K562 (cell line): Measurements from ENCODE around the gene UQCRH. TPM values are rescaled to one million over a fixed set of nuclear protein-coding genes. Genes with fewer than 3 reads are reported as not detected.

Experiments used
- ATAC-seq: fragments of 200-7000 bp; cut with Tn5 transposase; 3 replicates; pipeline ENCODE4 v1.9.1; 2020; ENCODE audit warnings: moderate library complexity
- BruUV-seq: library from RNA; stranded (reverse); fragments of 400-500 nt; replicated peaks from 2 replicates; lab custom pipeline; 2021; lab: Mats Ljungman, UMichigan
- CTCF ChIA-PET: fragments of 300-600 bp; formaldehyde crosslinking; extraction: SDS; loops from one replicate; lab custom pipeline; 2021; ENCODE audit warnings: low intra/inter-chr PET ratio; lab: Yijun Ruan, JAX
- POLR2A ChIA-PET: fragments of 300-600, 350-650 bp; sonication (Branson Sonifier 250); formaldehyde crosslinking; extraction: SDS; loops from one replicate; lab custom pipeline; 2021; ENCODE audit warnings: antibody characterized with exemption, inconsistent platforms; lab: Yijun Ruan, JAX
- DNase-seq, 4 experiments: peaks; one replicate each; pipeline versions ENCODE4 v3.0.0 to v3.0.0-alpha.2; 2011 to 2018; ENCODE audit warnings: low spot score in 3 of 4, mixed read lengths in 3 of 4; ENCODE audit errors: extremely low read depth in 1 of 4
- FAIRE-seq: peaks from 2 replicates; lab custom pipeline; 2011; peaks lifted over from hg19 to GRCh38; lab: Jason Lieb, UNC
- H2AFZ ChIP-seq: 2 replicates; pipeline ENCODE4 v1.6.0; 2011; ENCODE audit warnings: low read depth, low read length, control low read depth, inconsistent platforms
- H3K27ac ChIP-seq: fragments of 200-600 bp; 3 replicates; pipeline ENCODE4 v1.8.0; 2011; ENCODE audit warnings: low read depth, mild to moderate bottlenecking, control low read depth, inconsistent platforms, low read length, moderate library complexity, mixed read lengths; ENCODE audit errors: extremely low read depth
- H3K27me3 ChIP-seq, 2 experiments: fragments of 300-600 bp in 1 of 2; 2 replicates in 1 of 2; 3 replicates in 1 of 2; pipeline versions ENCODE4 v1.6.0 to v1.8.0; 2011; ENCODE audit warnings: inconsistent platforms in 2 of 2, low read length in 2 of 2, mild to moderate bottlenecking in 1 of 2, mixed read lengths in 1 of 2, moderate library complexity in 1 of 2; ENCODE audit not compliant: control insufficient read depth in 2 of 2, insufficient read depth in 2 of 2
- H3K36me3 ChIP-seq: fragments of 300-600 bp; 3 replicates; pipeline ENCODE4 v1.8.0; 2011; ENCODE audit warnings: mild to moderate bottlenecking, low read length, inconsistent platforms; ENCODE audit not compliant: control insufficient read depth, insufficient read depth
- H3K4me1 ChIP-seq, 2 experiments: fragments of 200-600 bp in 1 of 2; replicated peaks in 1 of 2; 2 replicates in 1 of 2; 3 replicates in 1 of 2; pipeline versions ENCODE4 v1.5.1 to v1.8.0; 2011; ENCODE audit warnings: inconsistent platforms in 2 of 2, low read length in 2 of 2, mild to moderate bottlenecking in 1 of 2, mixed read lengths in 1 of 2, moderate library complexity in 1 of 2; ENCODE audit not compliant: control insufficient read depth in 2 of 2, insufficient read depth in 2 of 2
- H3K4me2 ChIP-seq: 2 replicates; pipeline ENCODE4 v1.6.1; 2011; ENCODE audit warnings: low read length, control low read depth, inconsistent platforms, mixed read lengths; ENCODE audit not compliant: insufficient read depth
- H3K4me3 ChIP-seq: fragments of 200-600 bp; sonication (generic), shearing (Covaris generic); 2 replicates; pipeline ENCODE4 v1.5.1; 2016; ENCODE audit warnings: control low read depth, inconsistent platforms
- H3K79me2 ChIP-seq: fragments of 200-600 bp; 3 replicates; pipeline ENCODE4 v1.8.0; 2011; ENCODE audit warnings: low read length, inconsistent platforms; ENCODE audit not compliant: control insufficient read depth, insufficient read depth
- H3K9ac ChIP-seq, 2 experiments: 2 replicates each; pipeline versions ENCODE4 v1.6.0 to v1.6.1; 2011; ENCODE audit warnings: low read depth in 2 of 2, low read length in 2 of 2, control low read depth in 1 of 2, inconsistent platforms in 1 of 2, mild to moderate bottlenecking in 1 of 2, mixed read lengths in 1 of 2; ENCODE audit not compliant: insufficient read depth in 1 of 2
- H3K9me1 ChIP-seq: one replicate; pipeline ENCODE4 v1.6.0; 2011; ENCODE audit warnings: inconsistent platforms, mild to moderate bottlenecking, low read length, moderate library complexity; ENCODE audit not compliant: control insufficient read depth, insufficient read depth
- H3K9me3 ChIP-seq: replicated peaks from 2 replicates; pipeline ENCODE4 v1.5.1; 2011; ENCODE audit warnings: low read depth, low read length, inconsistent platforms; ENCODE audit not compliant: control insufficient read depth, insufficient read depth
- H4K20me1 ChIP-seq: replicated peaks from 2 replicates; pipeline ENCODE4 v1.6.1; 2011; ENCODE audit warnings: low read length, inconsistent platforms, mixed read lengths; ENCODE audit not compliant: control insufficient read depth, insufficient read depth
- BRD4 ChIP-seq: fragments of 200-600 bp; sonication (generic); IDR thresholded peaks from 2 replicates; pipeline ENCODE4 v1.6.1; 2017; ENCODE audit warnings: inconsistent platforms
- CXXC5 ChIP-seq: fragments of 250-450 bp; sonication (Bioruptor Pico); IDR thresholded peaks from 2 replicates; pipeline ENCODE4 v1.8.0; 2022; ENCODE audit warnings: inconsistent platforms, mild to moderate bottlenecking, moderate library complexity
- DIDO1 ChIP-seq: fragments of 450-650 bp; IDR thresholded peaks from 2 replicates; pipeline ENCODE4 v1.6.1; 2016; ENCODE audit warnings: low read depth, missing biosample characterization, missing genetic modification characterization
- E2F3 ChIP-seq: fragments of 250-450 bp; sonication (Bioruptor Pico); IDR thresholded peaks from 2 replicates; pipeline ENCODE4 v1.4.0; 2020; ENCODE audit warnings: mild to moderate bottlenecking
- E4F1 ChIP-seq: fragments of 250-450 bp; sonication (Bioruptor Pico); IDR thresholded peaks from 2 replicates; pipeline ENCODE4 v1.5.0; 2021; ENCODE audit warnings: mild to moderate bottlenecking, borderline replicate concordance
- FOXA1 ChIP-seq: fragments of 450-650 bp; IDR thresholded peaks from 2 replicates; pipeline ENCODE4 v1.6.1; 2016; ENCODE audit warnings: mild to moderate bottlenecking, borderline replicate concordance
- IRF9 ChIP-seq: fragments of 450-650 bp; IDR thresholded peaks from 2 replicates; pipeline ENCODE4 v1.6.1; 2016; ENCODE audit warnings: missing biosample characterization, missing genetic modification characterization
- NFE2L1 ChIP-seq: fragments of 450-650 bp; IDR thresholded peaks from 2 replicates; pipeline ENCODE4 v1.6.1; 2016; ENCODE audit warnings: missing genetic modification characterization, low read depth, mild to moderate bottlenecking, missing compliant biosample characterization, moderate library complexity, borderline replicate concordance
- NR2C1 ChIP-seq, 2 experiments: fragments of 450-650 bp; IDR thresholded peaks; 2 replicates each; pipeline ENCODE4 v1.6.1; 2017; ENCODE audit warnings: mild to moderate bottlenecking in 2 of 2, antibody characterized with exemption in 1 of 2, inconsistent platforms in 1 of 2, missing compliant biosample characterization in 1 of 2, missing genetic modification characterization in 1 of 2
- POLR3A ChIP-seq: IDR thresholded peaks from 2 replicates; pipeline ENCODE4 v1.6.1; 2011; ENCODE audit warnings: borderline replicate concordance, mild to moderate bottlenecking, moderate library complexity; ENCODE audit not compliant: insufficient read length, insufficient read depth; ENCODE audit errors: extremely low read depth
- U2AF1 ChIP-seq: fragments of 200-400 bp; formaldehyde crosslinking; optimal IDR thresholded peaks from 2 replicates; pipeline ENCODE3; 2017; ENCODE audit warnings: mild to moderate bottlenecking, low read depth, low read length, moderate library complexity
- ZNF511 ChIP-seq: sonication (generic); formaldehyde crosslinking; IDR thresholded peaks from 2 replicates; pipeline ENCODE4 v1.8.0; 2022; ENCODE audit warnings: mild to moderate bottlenecking, missing genetic modification reagents
- WGBS: fragments of 100-300 bp; shearing (Covaris generic); methylation state at CpG from one replicate; pipeline ENCODE4 v1.1.6; 2016; ENCODE audit warnings: low coverage, mixed read lengths; ENCODE audit not compliant: insufficient coverage; ENCODE audit errors: missing lambda C conversion rate; 5-methylcytosine and 5-hydroxymethylcytosine counted together
- in situ Hi-C: fragments of 300-500 bp; cut with MboI; formaldehyde crosslinking; loops from 4 replicates; pipeline ENCODE4 v1.15.0; 2018; ENCODE audit warnings: inconsistent platforms, mixed read lengths
- intact Hi-C: fragments of 100-400 bp; cut with micrococcal nuclease; formaldehyde crosslinking; loops from 2 replicates; pipeline ENCODE4 v1.14.2; 2022
- polyA plus RNA-seq, 8 experiments: library from polyadenylated mRNA; depleted of rRNA in 4 of 8; stranded (reverse) in 5 of 8; unstranded in 3 of 8; fragments of >200 nt; fragmentation: Nextera tagmentation in 2 of 8; fragmentation: Illumina TruSeq in 1 of 8; extraction: Ambion mirVana in 2 of 8; extraction: Trizol in 1 of 8; gene quantifications; 2 replicates each; pipeline versions ENCODE4 v1.2.1 to v1.2.3, GENCODE V29; 2011 to 2014; ENCODE audit warnings: inconsistent platforms in 1 of 8, missing spikeins in 1 of 8
- total RNA-seq, 7 experiments: library from RNA; depleted of rRNA in 6 of 7; stranded (reverse); fragments of >200 nt in 6 of 7; fragmentation: Illumina TruSeq in 2 of 7; extraction: Trizol in 2 of 7; gene quantifications; 2 replicates each; pipeline versions ENCODE4 v1.2.1 to v1.2.3, GENCODE V29; 2011 to 2021; ENCODE audit warnings: low replicate concordance in 1 of 7
- TF ChIP-seq, protein P1 (sequence below): sonication (generic); formaldehyde crosslinking; IDR thresholded peaks from 2 replicates; pipeline ENCODE4 v1.8.0; 2022; ENCODE audit warnings: missing genetic modification reagents, mild to moderate bottlenecking, borderline replicate concordance
- TF ChIP-seq, protein P2 (sequence below): conservative IDR thresholded peaks from 2 replicates; pipeline ENCODE4 v1.6.1; 2011; ENCODE audit warnings: low read depth, mild to moderate bottlenecking, low read length; ENCODE audit not compliant: control insufficient read depth

The UQCRH gene
- total and polyA plus RNA-seq, 9 of the 15 experiments (the other 6 are each of a cell fraction or from before 2014, with no cell fraction given): 1,267 to 5,184 (median 2,410) TPM

- Histone ChIP-seq H3K27ac (no peak overlapping the region), H4K20me1 (no peaks in the 10 kb centered on the region), H3K4me3 (no peak overlapping the region), H3K9ac (no peak overlapping the region), H3K27me3 (no peaks in the 10 kb centered on the region), H3K9me3 (no peaks in the 10 kb centered on the region), H3K4me2 (no peak overlapping the region), H2AFZ (no peak overlapping the region), H3K79me2 (no peaks in the 10 kb centered on the region), H3K36me3 (peaks cover 80% of the 10 kb centered on the region), H3K9me1 (no peaks in the 10 kb centered on the region), H3K4me1 (no peaks in the 10 kb centered on the region)
- no peak for ATAC-seq
- no peak for DNase-seq
- WGBS: 96% methylated on average over 5 of the region's 5 CpGs
- POLR2A ChIA-PET: interaction anchor here (0.7 to 2.6 kb wide), 3 partner anchors 13 to 250 kb away, joined by 3 to 8 read pairs (median 3); no protein-coding TSS in a partner anchor
- intact Hi-C loops (no loop called here), in situ Hi-C loops (no loop called here)
- FAIRE-seq: no peak
- BruUV-seq: TSS peak; percentile 24
- CTCF ChIA-PET: no interaction called here
- no peak for TF ChIP-seq CXXC5
- no peak for TF ChIP-seq E4F1 (CRISPR knock-in tag)
- no peak for TF ChIP-seq NFE2L1 (tag)
- TF ChIP-seq ZNF511 (CRISPR knock-in tag): no peak
- no peak for TF ChIP-seq FOXA1
- no peak for TF ChIP-seq BRD4
- no peak for TF ChIP-seq POLR3A
- no peak for TF ChIP-seq IRF9 (tag)
- no peak for TF ChIP-seq U2AF1
- no peak for TF ChIP-seq NR2C1 (IDR thresholded peaks at IDR 0.05)
- no peak for TF ChIP-seq NR2C1 (tag; IDR thresholded peaks at IDR 0.05)
- TF ChIP-seq, protein P1, sequence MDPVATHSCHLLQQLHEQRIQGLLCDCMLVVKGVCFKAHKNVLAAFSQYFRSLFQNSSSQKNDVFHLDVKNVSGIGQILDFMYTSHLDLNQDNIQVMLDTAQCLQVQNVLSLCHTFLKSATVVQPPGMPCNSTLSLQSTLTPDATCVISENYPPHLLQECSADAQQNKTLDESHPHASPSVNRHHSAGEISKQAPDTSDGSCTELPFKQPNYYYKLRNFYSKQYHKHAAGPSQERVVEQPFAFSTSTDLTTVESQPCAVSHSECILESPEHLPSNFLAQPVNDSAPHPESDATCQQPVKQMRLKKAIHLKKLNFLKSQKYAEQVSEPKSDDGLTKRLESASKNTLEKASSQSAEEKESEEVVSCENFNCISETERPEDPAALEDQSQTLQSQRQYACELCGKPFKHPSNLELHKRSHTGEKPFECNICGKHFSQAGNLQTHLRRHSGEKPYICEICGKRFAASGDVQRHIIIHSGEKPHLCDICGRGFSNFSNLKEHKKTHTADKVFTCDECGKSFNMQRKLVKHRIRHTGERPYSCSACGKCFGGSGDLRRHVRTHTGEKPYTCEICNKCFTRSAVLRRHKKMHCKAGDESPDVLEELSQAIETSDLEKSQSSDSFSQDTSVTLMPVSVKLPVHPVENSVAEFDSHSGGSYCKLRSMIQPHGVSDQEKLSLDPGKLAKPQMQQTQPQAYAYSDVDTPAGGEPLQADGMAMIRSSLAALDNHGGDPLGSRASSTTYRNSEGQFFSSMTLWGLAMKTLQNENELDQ: no peak
- TF ChIP-seq, protein P2, sequence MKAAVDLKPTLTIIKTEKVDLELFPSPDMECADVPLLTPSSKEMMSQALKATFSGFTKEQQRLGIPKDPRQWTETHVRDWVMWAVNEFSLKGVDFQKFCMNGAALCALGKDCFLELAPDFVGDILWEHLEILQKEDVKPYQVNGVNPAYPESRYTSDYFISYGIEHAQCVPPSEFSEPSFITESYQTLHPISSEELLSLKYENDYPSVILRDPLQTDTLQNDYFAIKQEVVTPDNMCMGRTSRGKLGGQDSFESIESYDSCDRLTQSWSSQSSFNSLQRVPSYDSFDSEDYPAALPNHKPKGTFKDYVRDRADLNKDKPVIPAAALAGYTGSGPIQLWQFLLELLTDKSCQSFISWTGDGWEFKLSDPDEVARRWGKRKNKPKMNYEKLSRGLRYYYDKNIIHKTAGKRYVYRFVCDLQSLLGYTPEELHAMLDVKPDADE: no peak
- TF ChIP-seq E2F3 (CRISPR knock-in tag): no peak
- TF ChIP-seq DIDO1 (tag): no peak
These were observed 59.6 kb downstream of the UQCRH start for GRCh38 chr1:46363121-46363520.
